HepG2 (cell line): ENCODE data around the gene CNKSR3. TPM values are rescaled to one million over a fixed set of nuclear protein-coding genes. Genes with fewer than 3 reads are reported as not detected.

ENCODE experiments used
- ATAD3A ChIP-seq: sonication (generic); formaldehyde crosslinking; IDR thresholded peaks from 2 replicates; pipeline ENCODE4 v1.4.0; 2020; ENCODE audit warnings: missing genetic modification reagents
- ATF1 ChIP-seq: IDR thresholded peaks from 2 replicates; pipeline ENCODE4 v1.6.1; 2016; ENCODE audit warnings: mild to moderate bottlenecking, control low read depth
- CEBPB ChIP-seq: IDR thresholded peaks from 2 replicates; pipeline ENCODE4 v1.6.1; 2011; ENCODE audit warnings: low read depth, low read length, improper control_type of control experiment, borderline replicate concordance
- FOXA1 ChIP-seq, 2 experiments: fragments of 450-650 bp in 1 of 2; sonication (generic) in 1 of 2; formaldehyde crosslinking in 1 of 2; IDR thresholded peaks; 2 replicates each; pipeline versions ENCODE4 v1.4.0 to v1.6.1; 2016 to 2020; ENCODE audit warnings: missing genetic modification reagents in 1 of 2
- HNRNPUL1 ChIP-seq: fragments of 200-400 bp; formaldehyde crosslinking; IDR thresholded peaks from 2 replicates; pipeline ENCODE4 v1.6.1; 2017; ENCODE audit warnings: low read depth, mild to moderate bottlenecking, low read length, moderate library complexity
- MTA3 ChIP-seq: sonication (generic); formaldehyde crosslinking; IDR thresholded peaks from 2 replicates; pipeline ENCODE4 v1.4.0; 2020; ENCODE audit warnings: missing genetic modification reagents
- MYNN ChIP-seq: sonication (generic); formaldehyde crosslinking; IDR thresholded peaks from 2 replicates; pipeline ENCODE4 v1.4.0; 2020; ENCODE audit warnings: mild to moderate bottlenecking, low read depth, missing genetic modification reagents
- PRDM10 ChIP-seq: sonication (generic); formaldehyde crosslinking; IDR thresholded peaks from 2 replicates; pipeline ENCODE4 v1.4.0; 2020; ENCODE audit warnings: low read depth, missing genetic modification reagents
- REXO4 ChIP-seq: sonication (generic); formaldehyde crosslinking; IDR thresholded peaks from 2 replicates; pipeline ENCODE4 v1.8.0; 2022; ENCODE audit warnings: missing genetic modification reagents, mild to moderate bottlenecking, borderline replicate concordance
- TRIM24 ChIP-seq: sonication (generic); formaldehyde crosslinking; IDR thresholded peaks from 2 replicates; pipeline ENCODE4 v1.8.0; 2022; ENCODE audit warnings: mild to moderate bottlenecking, missing genetic modification reagents
- WIZ ChIP-seq: sonication (generic); formaldehyde crosslinking; IDR thresholded peaks from 2 replicates; pipeline ENCODE4 v1.5.1; 2020; ENCODE audit warnings: mild to moderate bottlenecking, missing genetic modification reagents
- ZFP91 ChIP-seq: sonication (generic); formaldehyde crosslinking; IDR thresholded peaks from 2 replicates; pipeline ENCODE4 v1.9.0; 2022; ENCODE audit warnings: missing genetic modification reagents, mild to moderate bottlenecking, borderline replicate concordance
- ZNF318 ChIP-seq: sonication (generic); formaldehyde crosslinking; IDR thresholded peaks from 2 replicates; pipeline ENCODE4 v1.4.0; 2020; ENCODE audit warnings: mild to moderate bottlenecking, missing genetic modification reagents
- ZNF329 ChIP-seq: sonication (generic); formaldehyde crosslinking; IDR thresholded peaks from 2 replicates; pipeline ENCODE4 v1.9.0; 2021; ENCODE audit warnings: low read depth, mild to moderate bottlenecking, missing genetic modification reagents
- polyA plus RNA-seq, 8 experiments: library from polyadenylated mRNA; depleted of rRNA in 3 of 8; stranded (reverse) in 7 of 8; unstranded in 1 of 8; fragments of >200 nt; fragmentation: Illumina TruSeq in 4 of 8; extraction: Trizol in 4 of 8; gene quantifications; 2 replicates each; pipeline versions ENCODE4 v1.2.1 to v1.2.3, GENCODE V29; 2011 to 2016; ENCODE audit warnings: low read depth in 4 of 8, missing spikeins in 1 of 8, mixed read lengths in 1 of 8; ENCODE audit not compliant: insufficient read depth in 1 of 8
- total RNA-seq, 5 experiments: library from RNA; depleted of rRNA; stranded (reverse); fragments of >200 nt; fragmentation: Illumina TruSeq; extraction: Trizol; gene quantifications; 2 replicates each; pipeline ENCODE4 v1.2.3, GENCODE V29; 2016; ENCODE audit warnings: low read depth in 1 of 5

The CNKSR3 gene
- total and polyA plus RNA-seq, 2 of the 13 experiments (the other 11 are each of a cell fraction or from before 2014, with no cell fraction given) = 9.2 to 38.6 TPM

DNA sequence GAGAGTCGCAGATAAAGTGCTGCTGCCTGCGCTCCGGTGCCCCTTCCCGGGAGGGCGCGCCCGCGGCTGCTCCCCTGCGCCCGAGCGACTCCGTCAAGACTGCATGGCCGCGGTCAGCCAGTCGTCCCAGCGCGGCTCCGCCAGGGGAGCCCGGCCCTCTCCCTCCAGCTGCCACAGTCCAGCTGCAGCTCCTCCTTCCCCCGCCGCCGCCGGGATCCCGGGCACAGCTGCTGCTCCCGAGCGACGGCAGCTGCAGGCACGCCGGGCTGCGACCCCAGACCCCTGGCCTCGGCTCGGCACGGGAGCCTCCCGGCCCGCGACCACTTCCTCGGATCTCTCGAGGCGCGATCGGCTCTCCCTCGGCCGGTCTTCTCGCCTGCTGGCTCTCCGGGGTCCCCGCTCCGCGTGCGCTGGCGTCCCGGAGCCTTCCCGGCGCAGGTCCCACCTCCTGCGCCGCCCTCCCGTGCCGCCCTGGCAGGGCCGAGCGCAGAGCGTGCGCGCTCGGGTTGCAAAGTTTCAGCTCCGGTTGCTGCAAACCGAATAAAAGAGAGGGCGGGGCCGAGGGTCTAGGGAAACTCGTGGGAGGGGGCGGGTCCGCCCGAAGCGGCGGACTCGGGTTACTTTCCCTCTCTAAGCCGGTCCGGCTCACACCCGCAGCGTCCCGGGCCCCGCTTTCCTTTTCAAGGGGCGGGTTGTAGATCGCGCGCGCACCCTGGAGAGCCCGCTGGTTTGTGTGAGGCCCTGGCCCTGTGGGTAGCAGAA is at the start of gene CNKSR3 (continued):
- TF ChIP-seq CEBPB (peak; percentile 57; the same call in 1 of the 2 replicates), FOXA1 (IDR thresholded peaks at IDR 0.05) (no peak), FOXA1 (CRISPR knock-in tag; IDR thresholded peaks at IDR 0.05) (no peak), TRIM24 (CRISPR knock-in tag) (no peak), REXO4 (no peak), PRDM10 (CRISPR knock-in tag) (0 out of 2 replicates have a peak, but pooled peaks have one; percentile 49), ATAD3A (no peak), HNRNPUL1 (peak; percentile 77; the same call in 1 of the 2 replicates), WIZ (peak; percentile 81), ZFP91 (CRISPR knock-in tag) (peak; percentile 76), ATF1 (CRISPR knock-in tag) (no peak), MTA3 (no peak), ZNF318 (CRISPR knock-in tag) (no peak; the same call in 1 of the 2 replicates), ZNF329 (CRISPR knock-in tag) (no peak; the same call in none of the 2 replicates), MYNN (CRISPR knock-in tag) (no peak; the same call in 1 of the 2 replicates)
